Lower leg skin (tissue), 4 donors: ENCODE results near the gene CCDC9. TPM values are rescaled to one million over a fixed set of nuclear protein-coding genes. Genes with fewer than 3 reads are reported as not detected.

Experiments used
- DNase-seq, 2 donors: peaks; one replicate each; pipeline ENCODE4 v3.0.0-alpha.2; 2019; ENCODE audit warnings: low spot score in 2 of 2
- H3K4me3 ChIP-seq: fragments of 200-600 bp; sonication (generic); 2 replicates; pipeline ENCODE4 v1.5.1; 2017; ENCODE audit warnings: mild to moderate bottlenecking, low read depth; ENCODE audit not compliant: poor library complexity, severe bottlenecking
- POLR2A ChIP-seq, 2 donors: fragments of 450-650 bp; IDR thresholded peaks; one replicate each; pipeline ENCODE4 v1.6.1; 2016 to 2017; ENCODE audit warnings: antibody characterized with exemption in 2 of 2, mild to moderate bottlenecking in 1 of 2, moderate library complexity in 1 of 2
- WGBS, 2 donors: methylation state at CpG; one replicate each; pipeline ENCODE4 v1.1.5; 2018; 5-methylcytosine and 5-hydroxymethylcytosine counted together
- intact Hi-C: fragments of 100-400 bp; cut with DNase I; formaldehyde crosslinking; loops from one replicate; pipeline ENCODE4 v1.15.0; 2023; ENCODE audit warnings: low total_unique reads
- total RNA-seq, 4 donors: library from RNA; depleted of rRNA; stranded (reverse); fragments of >200 nt; gene quantifications; one replicate each; pipeline ENCODE4 v1.1.0, GENCODE V29; 2016
- TF ChIP-seq, protein P1 (sequence below), 3 donors: fragments of 450-650 bp; IDR thresholded peaks; one replicate each; pipeline ENCODE4 v1.5.1; 2016; ENCODE audit warnings: antibody characterized with exemption in 3 of 3, mild to moderate bottlenecking in 3 of 3, moderate library complexity in 2 of 3

CCDC9 gene
- total RNA-seq, 4 donors from 2014 or later = 26.4 to 46.6 (median 33.7) TPM

DNA sequence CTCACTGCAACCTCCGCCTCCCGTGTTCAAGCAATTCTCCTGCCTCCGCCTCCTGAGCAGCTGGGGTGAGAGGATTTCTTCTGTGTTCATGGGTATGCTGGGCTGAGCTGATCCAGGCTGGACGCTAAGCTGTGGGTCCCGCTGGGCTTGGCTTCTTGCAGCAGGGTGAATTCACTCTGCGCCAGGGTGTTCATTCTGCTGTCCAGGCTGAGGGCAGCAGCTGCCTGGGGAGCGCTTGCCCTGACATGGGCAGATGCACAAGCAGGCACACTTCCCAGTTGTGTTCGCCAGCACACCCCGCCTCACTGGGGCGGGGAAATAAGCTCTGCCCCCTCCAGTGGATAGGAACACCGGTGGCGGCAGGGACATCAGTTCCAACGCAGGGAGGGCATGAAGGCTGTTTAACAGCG lies 11.0 kb downstream of the CCDC9 start:
- 62 to 65% methylated on average over 14 of the region's 14 CpGs for whole genome bisulfite sequencing, 2 donors
- TF ChIP-seq POLR2A (IDR thresholded peaks at IDR 0.05) = no peak
- TF ChIP-seq, protein P1, sequence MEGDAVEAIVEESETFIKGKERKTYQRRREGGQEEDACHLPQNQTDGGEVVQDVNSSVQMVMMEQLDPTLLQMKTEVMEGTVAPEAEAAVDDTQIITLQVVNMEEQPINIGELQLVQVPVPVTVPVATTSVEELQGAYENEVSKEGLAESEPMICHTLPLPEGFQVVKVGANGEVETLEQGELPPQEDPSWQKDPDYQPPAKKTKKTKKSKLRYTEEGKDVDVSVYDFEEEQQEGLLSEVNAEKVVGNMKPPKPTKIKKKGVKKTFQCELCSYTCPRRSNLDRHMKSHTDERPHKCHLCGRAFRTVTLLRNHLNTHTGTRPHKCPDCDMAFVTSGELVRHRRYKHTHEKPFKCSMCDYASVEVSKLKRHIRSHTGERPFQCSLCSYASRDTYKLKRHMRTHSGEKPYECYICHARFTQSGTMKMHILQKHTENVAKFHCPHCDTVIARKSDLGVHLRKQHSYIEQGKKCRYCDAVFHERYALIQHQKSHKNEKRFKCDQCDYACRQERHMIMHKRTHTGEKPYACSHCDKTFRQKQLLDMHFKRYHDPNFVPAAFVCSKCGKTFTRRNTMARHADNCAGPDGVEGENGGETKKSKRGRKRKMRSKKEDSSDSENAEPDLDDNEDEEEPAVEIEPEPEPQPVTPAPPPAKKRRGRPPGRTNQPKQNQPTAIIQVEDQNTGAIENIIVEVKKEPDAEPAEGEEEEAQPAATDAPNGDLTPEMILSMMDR (IDR thresholded peaks at IDR 0.05) = no peak
- intact Hi-C loops = no loop called here
- DNase-seq = no peak
- H3K4me3 ChIP-seq = no peak overlapping the region

DNA sequence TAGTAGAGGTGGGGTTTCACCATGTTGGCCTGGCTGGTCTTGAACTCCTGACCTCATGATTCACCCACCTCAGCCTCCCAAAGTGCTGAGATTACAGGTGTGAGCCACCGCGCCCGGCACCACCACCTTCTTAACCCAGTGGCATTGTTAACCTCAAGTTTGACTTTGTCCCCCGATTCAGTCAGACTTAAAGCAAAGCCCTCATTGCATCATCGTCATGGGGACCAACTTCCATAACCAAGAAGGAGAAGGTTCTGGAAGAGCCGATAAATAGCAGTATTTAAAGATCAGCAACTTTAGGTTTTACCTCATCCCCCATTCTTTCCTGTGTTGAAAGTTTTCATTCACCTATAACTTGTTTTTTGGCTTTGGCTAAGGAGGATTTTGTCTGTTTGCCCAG lies 11.7 kb downstream of the CCDC9 start:
- 79 to 86% methylated on average over 6 of the region's 6 CpGs for WGBS, 2 donors
- no peak overlapping the region for H3K4me3 ChIP-seq
- intact Hi-C loops = no loop called here
- no peak for DNase-seq
- TF ChIP-seq POLR2A (IDR thresholded peaks at IDR 0.05) = no peak
- TF ChIP-seq, protein P1 (IDR thresholded peaks at IDR 0.05) = no peak

DNA sequence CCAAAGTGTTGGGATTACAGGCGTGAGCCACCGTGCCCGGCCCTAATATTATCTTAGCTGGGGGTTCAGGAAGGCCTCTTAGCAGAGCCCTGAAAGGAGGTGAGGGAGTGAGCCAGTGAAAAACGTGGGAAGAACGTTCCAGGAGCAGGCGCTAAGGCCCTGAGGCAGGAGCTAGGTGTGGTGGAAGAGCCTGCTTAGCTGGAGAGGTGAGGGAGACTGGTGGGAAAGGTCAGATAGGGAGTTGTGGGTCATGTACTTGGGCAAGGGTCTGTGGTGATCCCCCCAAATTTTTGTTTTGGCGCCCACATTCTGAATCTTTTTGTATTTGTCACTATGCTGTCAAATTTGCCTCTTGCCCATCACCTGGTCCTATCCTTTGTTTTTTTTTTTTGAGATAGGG lies 13.3 kb downstream of the CCDC9 start:
- intact Hi-C loops = no loop called here
- no peak for DNase-seq
- WGBS, 2 donors = 64 to 69% methylated on average over 7 of the region's 7 CpGs
- H3K4me3 ChIP-seq = no peak overlapping the region
- TF ChIP-seq, protein P1 (IDR thresholded peaks at IDR 0.05) = no peak
- TF ChIP-seq POLR2A (IDR thresholded peaks at IDR 0.05) = no peak

DNA sequence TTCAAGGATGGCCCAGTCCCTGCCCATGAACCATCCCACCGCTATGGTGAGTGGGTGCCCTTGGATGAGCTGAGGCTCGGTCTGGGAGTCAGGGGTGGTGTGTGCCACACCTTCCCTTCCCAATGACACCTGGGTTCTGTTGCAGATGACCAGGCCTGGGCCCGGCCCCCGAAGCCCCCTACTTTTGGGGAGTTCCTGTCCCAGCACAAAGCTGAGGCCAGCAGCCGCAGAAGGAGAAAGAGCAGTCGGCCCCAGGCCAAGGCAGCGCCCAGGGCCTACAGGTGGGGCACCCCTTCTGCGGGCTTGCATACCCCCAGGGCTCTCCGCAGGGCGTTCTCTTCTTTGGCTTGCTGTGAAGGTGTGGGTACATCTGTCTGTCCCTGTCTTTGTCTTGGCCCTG lies 14.1 kb downstream of the CCDC9 start:
- intact Hi-C loops = no loop called here
- no peak overlapping the region for H3K4me3 ChIP-seq
- WGBS, 2 donors = 90 to 92% methylated on average over 4 to 10 of the region's 10 CpGs
- no peak for DNase-seq
- TF ChIP-seq, protein P1 (IDR thresholded peaks at IDR 0.05) = no peak
- no peak for TF ChIP-seq POLR2A (IDR thresholded peaks at IDR 0.05)

DNA sequence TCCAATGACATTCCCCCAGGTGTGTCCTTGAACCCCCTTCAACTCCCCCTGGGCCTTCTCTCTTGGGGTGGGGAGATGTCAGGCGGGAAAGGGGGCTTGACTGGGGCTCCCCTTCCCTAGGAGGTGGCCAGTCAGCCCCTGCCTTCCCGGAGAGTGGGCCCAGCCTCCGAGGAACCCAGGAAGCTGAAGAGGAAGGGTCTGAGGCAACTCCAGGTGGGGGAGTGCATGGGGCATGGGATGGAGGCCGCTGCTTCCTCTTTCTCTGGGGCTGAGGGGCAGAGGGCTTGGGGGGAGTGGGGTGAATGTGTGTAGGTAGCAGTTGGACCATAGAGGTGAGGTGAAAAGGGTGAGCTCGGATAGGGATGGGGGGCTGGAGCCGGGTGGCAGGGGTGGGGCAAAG lies 15.6 kb downstream of the CCDC9 start:
- H3K4me3 ChIP-seq = no peak overlapping the region
- no peak for TF ChIP-seq POLR2A (IDR thresholded peaks at IDR 0.05)
- TF ChIP-seq, protein P1 (IDR thresholded peaks at IDR 0.05) = no peak

More for the DNA sequence above, 15.6 kb downstream of the CCDC9 start:
- intact Hi-C loops = no loop called here
- 63% methylated on average over 6 of the region's 6 CpGs for WGBS, 2 donors
- no peak for DNase-seq
